T-helper 1 cell (primary cell): Measurements from ENCODE around the gene PDS5B.
"Not testable (repeated sequence)": the region's sequence is repeated elsewhere in the genome, so short reads cannot be mapped to it uniquely, and the experiment has no call there.

Experiments
- DNase-seq, 5 donors: peaks; one replicate each; pipeline ENCODE4 v3.0.0-alpha.2; 2012 to 2020

PDS5B gene

GRCh38 chr13:32650705-32651311, 64.6 kb downstream of the PDS5B start:
- peak in 4 of 5 donors; percentile 15 to 74 (median 31) for DNase-seq

DNA sequence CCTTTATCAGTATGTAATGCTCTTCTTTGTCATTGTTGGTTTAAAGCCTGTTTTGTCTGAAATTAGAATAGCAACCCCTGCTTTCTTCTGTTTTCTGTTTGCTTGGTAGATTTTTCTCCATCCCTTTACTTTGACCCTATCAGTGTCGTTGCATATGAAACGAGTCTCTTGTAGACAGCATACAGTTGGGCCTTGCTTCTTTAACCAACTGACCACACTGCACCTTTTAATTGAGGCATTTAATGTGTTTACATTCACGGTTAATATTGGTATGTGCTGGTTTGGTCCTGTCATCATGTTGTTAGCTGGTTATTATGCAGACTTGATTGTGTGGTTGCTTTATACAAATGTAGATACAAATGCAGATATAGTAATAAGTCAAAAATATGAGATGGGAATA, 71.1 kb downstream of the PDS5B start:
- no peak for DNase-seq

DNA sequence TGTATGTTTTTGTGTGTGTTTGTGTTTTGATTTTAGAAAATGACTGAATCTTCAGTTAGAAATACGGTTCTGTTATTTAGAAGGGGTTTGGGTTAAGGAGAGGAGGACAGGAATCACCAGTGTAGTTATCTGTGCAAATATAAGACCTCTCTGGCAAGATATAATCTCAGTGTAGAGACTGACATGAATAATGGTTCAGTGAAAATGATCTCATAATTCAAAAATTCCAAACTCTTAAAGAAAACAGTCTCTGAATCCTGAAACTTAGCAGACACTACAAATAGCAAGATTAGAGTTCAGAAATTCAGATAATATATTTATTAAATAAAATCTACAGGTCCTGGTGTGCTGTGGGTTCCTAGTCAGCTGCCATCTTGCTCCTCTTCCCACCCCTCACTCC, 73.5 kb downstream of the PDS5B start:
- DNase-seq = no peak

DNA sequence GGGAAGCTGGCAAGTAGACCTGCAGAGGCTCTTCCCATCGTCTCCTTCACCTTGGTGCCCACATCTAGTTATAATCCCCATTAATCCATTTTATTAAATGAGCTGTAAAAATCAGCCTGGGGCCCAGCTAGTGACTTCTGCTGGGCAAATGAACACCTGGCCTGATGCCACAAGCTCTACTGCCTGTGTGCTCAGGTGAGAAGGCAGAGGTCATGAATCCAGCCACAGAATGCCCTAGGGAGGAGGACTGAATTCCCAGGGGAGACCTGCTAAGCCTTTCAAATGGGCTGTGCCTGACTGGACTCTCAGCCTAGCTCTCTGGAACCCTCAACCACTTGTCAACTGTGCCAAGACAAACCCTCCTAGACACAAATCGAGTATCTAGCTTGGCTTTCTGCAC, 74.0 kb downstream of the PDS5B start:
- DNase-seq = no peak

DNA sequence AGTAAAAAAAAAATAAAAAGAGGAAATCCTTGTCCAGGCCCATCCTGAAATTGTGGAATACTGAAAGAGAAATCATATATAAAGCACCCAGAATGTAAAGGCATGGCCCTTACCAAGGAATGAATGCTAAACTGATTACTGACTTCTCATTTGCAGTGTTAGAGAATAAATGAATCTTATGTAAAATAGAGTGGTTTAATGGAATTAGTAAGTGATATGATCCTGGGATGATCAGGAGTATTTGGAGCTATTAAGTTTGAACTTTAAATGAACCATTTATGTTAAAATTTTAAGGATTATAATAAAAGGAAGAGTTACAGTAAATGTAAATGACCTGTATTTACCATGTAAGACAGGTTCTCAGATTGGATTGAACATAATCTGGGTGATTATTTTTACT, 75.4 kb downstream of the PDS5B start:
- DNase-seq = no peak

DNA sequence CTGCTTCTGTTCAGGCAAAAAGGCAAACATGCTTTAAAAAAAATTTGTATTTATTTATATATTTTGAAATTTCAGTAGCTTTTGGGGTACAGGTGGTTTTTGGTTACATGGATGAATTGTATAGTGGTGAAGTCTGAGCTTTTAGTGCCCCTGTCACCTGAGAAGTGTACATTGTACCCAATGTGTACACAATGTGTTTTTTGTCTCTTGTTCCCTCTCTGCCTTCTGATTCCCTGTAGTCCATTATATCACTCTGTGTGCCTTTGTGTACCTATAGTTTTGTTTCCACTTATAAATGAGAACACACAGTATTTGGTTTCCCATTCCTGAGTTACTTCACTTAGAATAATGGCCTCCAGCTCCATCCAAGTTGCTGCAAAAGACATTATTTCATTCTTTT, 77.4 kb downstream of the PDS5B start:
- no peak for DNase-seq

- DNase-seq = no peak
Observed at GRCh38 chr13:32666990-32667571, 80.8 kb downstream of the PDS5B start.

DNA sequence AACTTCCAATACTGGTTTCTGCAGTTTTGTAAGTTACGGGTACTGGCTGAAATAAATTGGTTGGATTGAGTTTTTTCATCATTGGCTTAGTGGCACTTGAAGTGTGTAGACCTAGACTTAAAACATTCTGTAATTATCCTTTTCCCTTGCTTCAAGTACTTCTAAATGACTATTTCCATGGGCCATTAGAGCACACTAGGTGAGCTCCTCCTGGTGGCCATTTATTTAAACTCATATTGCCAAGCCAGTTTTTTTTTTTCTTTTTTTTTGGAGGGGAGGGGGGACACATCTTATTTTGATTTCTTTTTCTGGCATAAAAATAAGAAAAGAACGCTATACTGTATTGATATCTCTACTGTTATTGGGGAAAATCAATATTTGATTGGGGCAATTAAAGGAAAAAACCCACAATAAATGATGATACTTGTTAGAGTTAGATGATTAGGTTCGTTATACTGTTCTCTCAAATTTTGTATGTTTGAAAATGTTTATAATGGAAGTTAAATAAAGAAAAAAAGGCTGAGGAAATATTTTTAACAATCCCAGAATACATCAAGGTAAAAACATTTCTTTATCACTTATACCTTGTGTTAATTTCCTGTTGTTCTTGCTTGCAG, 82.9 kb downstream of the PDS5B start:
- DNase-seq = peak in 1 of 5 donors; percentile 43

- no peak for DNase-seq
Observed at GRCh38 chr13:32674503-32674902, 88.3 kb downstream of the PDS5B start.

GRCh38 chr13:32676242-32676641, 90.0 kb downstream of the PDS5B start:
- no peak for DNase-seq

- DNase-seq = no peak
Observed at GRCh38 chr13:32682130-32682529, 95.9 kb downstream of the PDS5B start.

DNA sequence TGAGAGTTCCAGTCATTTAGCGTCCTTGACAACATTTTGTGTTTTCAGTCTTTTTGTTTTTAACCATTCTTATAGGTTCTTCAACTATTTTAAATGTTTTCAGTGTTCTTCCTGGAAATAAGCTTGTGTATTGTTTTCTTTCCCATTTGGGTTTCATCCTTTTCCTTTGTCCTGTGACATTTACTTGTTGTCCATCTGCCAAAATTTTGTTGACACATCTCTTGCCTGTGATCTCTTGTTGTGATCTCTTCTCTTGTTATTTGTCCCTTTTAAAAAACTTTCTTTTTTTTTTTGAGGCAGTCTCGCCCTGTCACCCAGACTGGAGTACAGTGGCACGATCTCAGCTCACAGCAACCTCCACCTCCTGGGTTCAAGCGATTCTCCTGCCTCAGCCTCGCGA, 96.5 kb downstream of the PDS5B start:
- no peak for DNase-seq

- no peak for DNase-seq
Observed at GRCh38 chr13:32687275-32687674, 101.0 kb downstream of the PDS5B start.

GRCh38 chr13:32695602-32696250, 109.5 kb downstream of the PDS5B start:
- DNase-seq = no peak

- DNase-seq = no peak
Observed at GRCh38 chr13:32707471-32707870, 121.2 kb downstream of the PDS5B start.

DNA sequence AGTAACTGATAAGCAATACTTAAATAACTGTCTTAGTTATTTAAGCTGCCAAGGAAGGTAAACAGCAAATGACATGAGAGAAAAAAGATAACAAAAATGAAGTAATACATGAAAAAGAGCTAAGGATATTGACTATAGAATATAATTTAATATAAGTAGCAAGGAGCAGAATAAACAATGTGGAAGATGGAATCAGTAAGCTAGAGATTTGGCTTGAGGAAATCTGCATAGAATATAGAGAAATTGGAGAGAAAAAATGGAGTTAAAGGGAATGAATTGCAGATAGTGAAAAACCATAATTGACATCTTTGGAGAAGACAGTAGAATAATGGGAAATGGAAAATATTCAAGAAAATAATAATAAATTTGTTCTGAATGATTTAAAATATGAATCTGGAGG, 127.1 kb downstream of the PDS5B start:
- no peak for DNase-seq

DNA sequence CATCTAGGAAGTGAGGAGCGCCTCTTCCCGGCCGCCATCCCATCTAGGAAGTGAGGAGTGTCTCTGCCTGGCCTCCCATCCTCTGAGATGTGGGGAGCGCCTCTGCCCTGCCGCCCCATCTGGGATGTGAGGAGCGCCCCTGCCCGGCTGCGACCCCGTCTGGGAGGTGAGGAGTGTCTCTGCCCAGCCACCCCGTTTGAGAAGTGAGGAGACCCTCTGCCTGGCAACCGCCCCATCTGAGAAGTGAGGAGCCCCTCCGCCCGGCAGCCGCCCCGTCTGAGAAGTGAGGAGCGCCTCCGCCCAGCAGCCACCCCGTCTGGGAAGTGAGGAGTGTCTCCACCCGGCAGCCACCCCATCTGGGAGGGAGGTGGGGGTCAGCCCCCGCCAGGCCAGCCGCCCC, 129.9 kb downstream of the PDS5B start:
- DNase-seq = not testable (repeated sequence)

DNA sequence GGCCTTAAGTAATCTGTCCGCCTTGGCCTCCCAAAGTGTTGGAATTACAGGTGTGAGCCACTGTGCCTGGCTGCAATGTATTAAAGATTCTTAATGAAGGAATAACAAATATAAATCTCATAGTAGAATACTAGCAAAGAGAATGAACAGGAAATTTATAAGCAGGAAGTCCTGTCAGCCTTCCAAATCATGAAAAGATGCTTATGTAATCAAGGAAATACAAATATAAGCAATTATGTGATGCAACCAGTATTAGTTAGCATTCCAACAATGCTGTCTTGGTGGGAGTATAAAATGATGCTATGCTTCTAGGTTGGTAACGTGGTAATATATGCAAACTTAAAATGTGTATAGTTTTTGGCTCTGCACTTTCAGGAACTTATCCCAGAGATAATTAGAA, 133.8 kb downstream of the PDS5B start:
- no peak for DNase-seq

GRCh38 chr13:32721131-32722034, 135.1 kb downstream of the PDS5B start:
- not testable (repeated sequence) for DNase-seq

DNA sequence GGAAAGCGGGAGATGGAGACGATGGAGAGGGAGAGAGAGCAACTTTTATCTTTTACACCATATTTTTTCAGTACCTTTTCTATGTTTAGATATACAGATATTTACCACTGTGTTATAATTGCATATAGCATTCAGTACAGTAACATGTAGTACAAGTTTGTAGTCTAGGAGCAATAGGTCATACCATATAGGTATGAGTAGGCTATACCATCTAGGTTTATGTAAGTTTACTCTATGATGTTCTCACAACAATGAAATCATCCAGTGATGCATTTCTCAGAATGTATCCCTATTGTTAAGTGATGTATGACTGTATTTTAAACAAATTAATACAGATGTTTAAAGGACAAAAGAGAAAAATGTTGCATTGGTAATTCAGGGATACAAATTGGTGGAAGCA, 136.1 kb downstream of the PDS5B start:
- DNase-seq = no peak

GRCh38 chr13:32723987-32724386, 137.7 kb downstream of the PDS5B start:
- DNase-seq = no peak

- no peak for DNase-seq
Observed at GRCh38 chr13:32726374-32727037, 140.3 kb downstream of the PDS5B start.
